Karpas-422 (cell line): ENCODE results near the gene MORC4. TPM values are rescaled to one million over a fixed set of nuclear protein-coding genes. Genes with fewer than 3 reads are reported as not detected.
A peak's percentile ranks its signal among the peaks of the same experiment; 100 is the strongest.

Source experiments
- DNase-seq: peaks from one replicate; pipeline ENCODE4 v3.0.0-alpha.2; 2015
- H2AFZ ChIP-seq: fragments of 200-600 bp; sonication (generic); 2 replicates; pipeline ENCODE4 v1.6.1; 2014; ENCODE audit warnings: antibody characterized with exemption, low read length, mixed read lengths
- H3K27ac ChIP-seq: fragments of 200-600 bp; sonication (generic); 2 replicates; pipeline ENCODE4 v1.5.1; 2014; ENCODE audit warnings: mild to moderate bottlenecking, low read length, moderate library complexity
- H3K27me3 ChIP-seq: fragments of 200-600 bp; sonication (generic); 2 replicates; pipeline ENCODE4 v1.6.1; 2014; ENCODE audit warnings: low read length, mixed read lengths
- H3K36me3 ChIP-seq: fragments of 200-600 bp; sonication (generic); 2 replicates; pipeline ENCODE4 v1.6.1; 2014; ENCODE audit warnings: low read length, mixed read lengths; ENCODE audit not compliant: insufficient read depth
- H3K4me1 ChIP-seq: fragments of 200-600 bp; sonication (generic); 2 replicates; pipeline ENCODE4 v1.6.1; 2014; ENCODE audit warnings: mild to moderate bottlenecking, low read length, mixed read lengths
- H3K4me2 ChIP-seq: fragments of 200-600 bp; sonication (generic); 2 replicates; pipeline ENCODE4 v1.6.1; 2014; ENCODE audit warnings: low read length, low read depth, mild to moderate bottlenecking; ENCODE audit not compliant: poor library complexity, severe bottlenecking
- H3K4me3 ChIP-seq: fragments of 200-600 bp; sonication (generic); 2 replicates; pipeline ENCODE4 v1.5.1; 2014; ENCODE audit warnings: mild to moderate bottlenecking, antibody characterized with exemption, low read length, mixed read lengths
- H3K79me2 ChIP-seq: fragments of 200-600 bp; sonication (generic); 2 replicates; pipeline ENCODE4 v1.6.1; 2014; ENCODE audit warnings: mild to moderate bottlenecking, low read length, mixed read lengths
- H3K9ac ChIP-seq: fragments of 200-600 bp; sonication (generic); 2 replicates; pipeline ENCODE4 v1.6.0; 2014; ENCODE audit warnings: low read length
- H3K9me2 ChIP-seq: fragments of 200-600 bp; sonication (generic), shearing (Covaris generic); replicated peaks from 2 replicates; pipeline ENCODE4 v1.6.0; 2014; ENCODE audit warnings: mild to moderate bottlenecking, low read length, moderate library complexity; ENCODE audit not compliant: insufficient read depth
- H3K9me3 ChIP-seq: fragments of 300-700, 200-600 bp; sonication (generic); 2 replicates; pipeline ENCODE4 v1.6.1; 2014; ENCODE audit warnings: low read length, mixed read lengths
- H4K20me1 ChIP-seq: fragments of 200-600 bp; sonication (generic); 2 replicates; pipeline ENCODE4 v1.6.1; 2014; ENCODE audit warnings: mild to moderate bottlenecking, antibody characterized with exemption, low read length, low read depth; ENCODE audit not compliant: insufficient read depth
- total RNA-seq: library from RNA; depleted of rRNA; stranded (reverse); fragments of >200 nt; shearing (Covaris generic); gene quantifications from 2 replicates; pipeline ENCODE4 v1.2.3, GENCODE V29; 2014; ENCODE audit warnings: low replicate concordance

The MORC4 gene
- total RNA-seq, 1 experiment from 2014 or later: 11.5 TPM

- no peak for DNase-seq
- Histone ChIP-seq H3K4me2 (no peak overlapping the region), H3K36me3 (no peaks in the 10 kb centered on the region), H3K9ac (no peak overlapping the region), H3K27ac (no peak overlapping the region), H4K20me1 (no peaks in the 10 kb centered on the region), H3K4me1 (no peaks in the 10 kb centered on the region), H3K79me2 (no peaks in the 10 kb centered on the region), H2AFZ (no peak overlapping the region), H3K9me2 (no peaks in the 10 kb centered on the region), H3K4me3 (no peak overlapping the region), H3K9me3 (no peaks in the 10 kb centered on the region), H3K27me3 (no peaks in the 10 kb centered on the region)
Observed at GRCh38 chrX:106963111-106963510, 36.9 kb downstream of the MORC4 start.

- no peaks in the 10 kb centered on the region for H4K20me1 ChIP-seq
- peak; percentile 43 for DNase-seq
Observed at GRCh38 chrX:106959901-106960300, 40.1 kb downstream of the MORC4 start.

GRCh38 chrX:106957856-106958255 is 42.2 kb downstream of the MORC4 start:
- no peak for DNase-seq
- Histone ChIP-seq H3K27me3 (no peaks in the 10 kb centered on the region), H2AFZ (no peak overlapping the region), H3K79me2 (no peaks in the 10 kb centered on the region), H3K4me3 (no peak overlapping the region), H3K9ac (no peak overlapping the region), H3K27ac (no peak overlapping the region), H3K9me2 (no peaks in the 10 kb centered on the region), H3K9me3 (no peaks in the 10 kb centered on the region), H4K20me1 (no peaks in the 10 kb centered on the region), H3K4me1 (peaks cover 5% of the 10 kb centered on the region), H3K36me3 (peaks cover 3% of the 10 kb centered on the region; the same call in 1 of the 2 replicates), H3K4me2 (no peak overlapping the region)

More at GRCh38 chrX:106959901-106960300, 40.1 kb downstream of the MORC4 start:
- no peak overlapping the region for H2AFZ ChIP-seq
- no peaks in the 10 kb centered on the region for H3K36me3 ChIP-seq
- no peak overlapping the region for H3K27ac ChIP-seq
- no peaks in the 10 kb centered on the region for H3K27me3 ChIP-seq
- H3K4me2 ChIP-seq: no peak overlapping the region
- no peaks in the 10 kb centered on the region for H3K4me1 ChIP-seq
- H3K79me2 ChIP-seq: no peaks in the 10 kb centered on the region
- H3K9me3 ChIP-seq: no peaks in the 10 kb centered on the region
- H3K4me3 ChIP-seq: no peak overlapping the region
- H3K9ac ChIP-seq: no peak overlapping the region
- no peaks in the 10 kb centered on the region for H3K9me2 ChIP-seq

DNA sequence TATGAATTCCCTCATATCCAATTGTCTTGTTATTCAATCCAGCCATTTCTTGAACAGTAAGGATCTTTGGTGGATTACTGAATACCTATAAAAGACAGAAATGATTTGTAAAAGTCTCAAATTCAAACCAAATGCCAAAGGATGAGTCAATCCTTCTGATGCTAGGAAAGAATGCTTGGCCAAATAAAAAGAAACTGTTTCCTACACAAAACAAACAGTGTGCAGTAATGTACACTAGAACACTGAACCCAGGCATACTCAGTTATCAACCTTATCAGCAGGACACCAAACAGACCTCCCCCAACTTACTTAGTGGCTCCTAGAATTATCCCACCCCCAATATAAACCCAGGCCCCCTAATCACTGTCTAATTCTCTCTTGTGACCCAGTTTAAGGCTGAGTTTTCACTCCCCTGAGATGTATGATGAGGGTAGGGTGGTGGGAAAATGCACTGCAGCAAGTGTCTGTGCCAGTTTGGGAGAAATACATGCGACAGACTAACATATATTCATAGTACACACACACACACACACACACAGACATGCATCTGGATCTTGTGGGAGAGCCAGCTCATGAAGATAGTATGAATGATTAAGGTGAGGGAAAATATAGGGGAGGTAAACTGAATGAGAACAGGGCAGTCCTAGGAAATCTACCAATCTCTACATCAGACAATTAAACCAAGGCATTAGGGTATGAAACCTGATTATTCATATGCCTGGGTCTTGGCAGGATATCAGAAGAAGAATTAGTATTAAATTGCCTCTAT is 44.8 kb downstream of the MORC4 start:
- H3K36me3 ChIP-seq: peaks cover 3% of the 10 kb centered on the region; the same call in 1 of the 2 replicates

DNA sequence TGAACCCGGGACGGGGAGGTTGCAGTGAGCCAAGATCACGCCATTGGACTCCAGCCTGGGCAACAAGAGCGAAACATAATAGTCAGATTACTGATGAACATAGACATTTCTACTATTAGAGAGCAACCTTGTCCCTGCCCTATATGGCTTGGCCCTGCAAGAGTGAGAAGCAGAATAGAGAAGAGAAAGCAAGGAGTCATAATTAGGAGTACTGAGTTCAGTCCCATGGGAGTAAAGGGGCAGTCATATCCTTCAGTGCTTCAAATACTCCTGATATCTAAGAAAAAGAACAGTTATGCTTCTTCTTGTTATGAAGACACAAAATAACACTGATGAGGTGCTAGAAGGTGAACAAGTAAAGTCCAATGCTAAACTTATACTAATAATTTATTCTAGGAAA is 46.0 kb downstream of the MORC4 start:
- Histone ChIP-seq H3K27me3 (no peaks in the 10 kb centered on the region), H3K4me2 (no peak overlapping the region)

More for the DNA sequence above, 44.8 kb downstream of the MORC4 start:
- Histone ChIP-seq H3K27ac (no peak overlapping the region), H3K79me2 (no peaks in the 10 kb centered on the region), H3K4me3 (no peak overlapping the region), H4K20me1 (no peaks in the 10 kb centered on the region), H3K9ac (no peak overlapping the region), H3K4me2 (no peak overlapping the region), H3K4me1 (peaks cover 5% of the 10 kb centered on the region), H3K9me2 (no peaks in the 10 kb centered on the region), H3K27me3 (no peaks in the 10 kb centered on the region), H3K9me3 (no peaks in the 10 kb centered on the region), H2AFZ (no peak overlapping the region)
- DNase-seq: no peak

DNA sequence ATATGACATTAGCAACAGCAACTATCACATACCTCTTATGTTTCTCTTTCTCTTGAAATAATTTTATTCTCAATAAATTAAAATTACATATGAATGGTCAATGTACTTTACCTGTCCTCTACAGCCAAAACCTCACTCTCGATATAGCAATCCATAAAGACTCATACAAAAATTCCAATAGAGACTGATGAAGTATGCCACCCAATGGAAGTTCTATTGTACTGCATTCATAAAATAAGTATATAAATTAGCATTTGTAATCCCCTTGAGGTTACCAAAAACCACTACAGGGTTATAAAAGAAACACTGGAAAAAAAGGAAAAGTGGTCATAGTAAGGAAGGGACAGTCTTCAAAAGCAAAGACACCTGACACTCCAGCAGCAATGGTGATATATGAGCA is 47.0 kb downstream of the MORC4 start:
- Histone ChIP-seq H3K9me3 (no peaks in the 10 kb centered on the region), H3K4me3 (no peak overlapping the region), H3K4me1 (peaks cover 5% of the 10 kb centered on the region), H4K20me1 (no peaks in the 10 kb centered on the region), H3K27ac (no peak overlapping the region), H3K9me2 (no peaks in the 10 kb centered on the region), H2AFZ (no peak overlapping the region), H3K27me3 (no peaks in the 10 kb centered on the region), H3K36me3 (peaks cover 3% of the 10 kb centered on the region; the same call in 1 of the 2 replicates), H3K4me2 (no peak overlapping the region), H3K79me2 (no peaks in the 10 kb centered on the region), H3K9ac (no peak overlapping the region)
- peak; percentile 55 for DNase-seq

More for the DNA sequence above, 46.0 kb downstream of the MORC4 start:
- no peaks in the 10 kb centered on the region for H3K9me2 ChIP-seq
- no peaks in the 10 kb centered on the region for H4K20me1 ChIP-seq
- H2AFZ ChIP-seq: no peak overlapping the region
- no peaks in the 10 kb centered on the region for H3K79me2 ChIP-seq
- H3K4me1 ChIP-seq: peaks cover 5% of the 10 kb centered on the region
- H3K27ac ChIP-seq: no peak overlapping the region
- H3K4me3 ChIP-seq: no peak overlapping the region
- H3K36me3 ChIP-seq: peaks cover 3% of the 10 kb centered on the region; the same call in 1 of the 2 replicates
- no peaks in the 10 kb centered on the region for H3K9me3 ChIP-seq
- H3K9ac ChIP-seq: no peak overlapping the region
- peak; percentile 48 for DNase-seq

DNA sequence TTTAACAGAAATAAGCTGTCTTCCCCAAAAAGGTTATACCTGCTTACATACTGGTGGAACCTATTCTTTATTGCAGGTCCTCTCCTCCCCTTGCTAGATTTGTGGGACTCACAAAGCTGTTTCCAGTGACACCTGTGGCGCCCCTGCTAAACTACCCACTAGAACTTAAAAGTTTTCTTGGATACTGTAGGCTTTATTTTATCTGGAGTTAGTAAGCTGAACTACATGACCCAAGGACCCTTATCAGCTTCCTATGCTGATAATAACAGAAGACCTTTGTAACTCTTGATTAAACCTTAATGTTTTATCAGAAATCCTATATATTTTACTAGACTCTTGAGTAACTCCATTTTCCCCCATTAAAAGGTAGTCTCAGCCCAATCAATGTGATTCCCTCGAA is 47.5 kb downstream of the MORC4 start:
- Histone ChIP-seq H2AFZ (no peak overlapping the region), H3K4me3 (no peak overlapping the region), H3K9me2 (no peaks in the 10 kb centered on the region), H3K27ac (no peak overlapping the region), H3K9ac (no peak overlapping the region), H3K27me3 (no peaks in the 10 kb centered on the region), H3K36me3 (peaks cover 3% of the 10 kb centered on the region; the same call in 1 of the 2 replicates), H3K79me2 (no peaks in the 10 kb centered on the region), H4K20me1 (no peaks in the 10 kb centered on the region), H3K4me1 (peaks cover 5% of the 10 kb centered on the region), H3K9me3 (no peaks in the 10 kb centered on the region), H3K4me2 (no peak overlapping the region)
- no peak for DNase-seq

- Histone ChIP-seq H2AFZ (no peak overlapping the region), H3K36me3 (peaks cover 3% of the 10 kb centered on the region; the same call in 1 of the 2 replicates), H3K9me2 (no peaks in the 10 kb centered on the region), H3K27me3 (no peaks in the 10 kb centered on the region), H3K4me1 (peaks cover 5% of the 10 kb centered on the region), H3K9me3 (no peaks in the 10 kb centered on the region), H4K20me1 (no peaks in the 10 kb centered on the region), H3K27ac (no peak overlapping the region), H3K79me2 (no peaks in the 10 kb centered on the region), H3K4me2 (no peak overlapping the region), H3K9ac (no peak overlapping the region), H3K4me3 (no peak overlapping the region)
- no peak for DNase-seq
Observed at GRCh38 chrX:106952089-106952488, 47.9 kb downstream of the MORC4 start.
